Body of pancreas (tissue), 4 donors: ENCODE results near the gene NR2C2. TPM values are rescaled to one million over a fixed set of nuclear protein-coding genes. Genes with fewer than 3 reads are reported as not detected.

ENCODE experiments used
- ATAC-seq: fragments of 150-250 bp; one replicate; pipeline ENCODE4 v1.9.1; 2016
- DNase-seq, 4 donors: peaks; one replicate each; pipeline ENCODE4 v3.0.0-alpha.2; 2019
- H3K27ac ChIP-seq, 4 donors: fragments of 200-600 bp; sonication (generic); 1 replicate in 3 of 4; 2 replicates in 1 of 4; pipeline versions ENCODE4 v1.5.1 to v1.6.1; 2016 to 2019; ENCODE audit warnings: mild to moderate bottlenecking in 1 of 4, mixed read lengths in 1 of 4, moderate library complexity in 1 of 4
- H3K27me3 ChIP-seq, 2 donors: fragments of 200-600 bp; sonication (generic); one replicate each; pipeline ENCODE4 v1.6.0; 2016; ENCODE audit warnings: mild to moderate bottlenecking in 1 of 2
- H3K36me3 ChIP-seq, 2 donors: fragments of 200-600 bp; sonication (generic); replicated peaks in 1 of 2; 2 replicates each; pipeline ENCODE4 v1.5.1; 2016; ENCODE audit warnings: low read depth in 2 of 2; ENCODE audit not compliant: insufficient read depth in 1 of 2
- H3K4me1 ChIP-seq: fragments of 200-600 bp; sonication (generic); one replicate; pipeline ENCODE4 v1.6.0; 2016
- H3K4me3 ChIP-seq, 2 donors: fragments of 200-600 bp; sonication (generic); 1 replicate in 1 of 2; 2 replicates in 1 of 2; pipeline ENCODE4 v1.5.1; 2016 to 2019
- H3K9me3 ChIP-seq, 3 donors: fragments of 200-600 bp; sonication (generic); 1 replicate in 2 of 3; 2 replicates in 1 of 3; pipeline ENCODE4 v1.5.1; 2016
- POLR2A ChIP-seq, 3 donors: fragments of 450-650 bp; IDR thresholded peaks; one replicate each; pipeline ENCODE4 v1.6.1; 2016; ENCODE audit warnings: antibody characterized with exemption in 3 of 3, mild to moderate bottlenecking in 2 of 3
- WGBS, 2 donors: methylation state at CpG; one replicate each; pipeline ENCODE4 v1.1.5; 2017; 5-methylcytosine and 5-hydroxymethylcytosine counted together
- intact Hi-C: fragments of 100-400 bp; cut with DNase I; formaldehyde crosslinking; loops from one replicate; pipeline ENCODE4 v1.15.1; 2023
- total RNA-seq, 2 donors: library from RNA; depleted of rRNA; stranded (reverse); fragments of >200 nt; gene quantifications; one replicate each; pipeline ENCODE4 v1.1.0, GENCODE V29; 2016
- TF ChIP-seq, protein P1 (sequence below), 7 experiments: fragments of 450-650 bp in 4 of 7; fragments of 200-600 bp in 3 of 7; sonication (generic) in 3 of 7; IDR thresholded peaks; one replicate each; pipeline ENCODE4 v1.5.1; 2016 to 2019; ENCODE audit warnings: antibody characterized with exemption in 7 of 7

NR2C2 gene
- total RNA-seq, 2 donors from 2014 or later, result 16.9 to 22.1 TPM

DNA sequence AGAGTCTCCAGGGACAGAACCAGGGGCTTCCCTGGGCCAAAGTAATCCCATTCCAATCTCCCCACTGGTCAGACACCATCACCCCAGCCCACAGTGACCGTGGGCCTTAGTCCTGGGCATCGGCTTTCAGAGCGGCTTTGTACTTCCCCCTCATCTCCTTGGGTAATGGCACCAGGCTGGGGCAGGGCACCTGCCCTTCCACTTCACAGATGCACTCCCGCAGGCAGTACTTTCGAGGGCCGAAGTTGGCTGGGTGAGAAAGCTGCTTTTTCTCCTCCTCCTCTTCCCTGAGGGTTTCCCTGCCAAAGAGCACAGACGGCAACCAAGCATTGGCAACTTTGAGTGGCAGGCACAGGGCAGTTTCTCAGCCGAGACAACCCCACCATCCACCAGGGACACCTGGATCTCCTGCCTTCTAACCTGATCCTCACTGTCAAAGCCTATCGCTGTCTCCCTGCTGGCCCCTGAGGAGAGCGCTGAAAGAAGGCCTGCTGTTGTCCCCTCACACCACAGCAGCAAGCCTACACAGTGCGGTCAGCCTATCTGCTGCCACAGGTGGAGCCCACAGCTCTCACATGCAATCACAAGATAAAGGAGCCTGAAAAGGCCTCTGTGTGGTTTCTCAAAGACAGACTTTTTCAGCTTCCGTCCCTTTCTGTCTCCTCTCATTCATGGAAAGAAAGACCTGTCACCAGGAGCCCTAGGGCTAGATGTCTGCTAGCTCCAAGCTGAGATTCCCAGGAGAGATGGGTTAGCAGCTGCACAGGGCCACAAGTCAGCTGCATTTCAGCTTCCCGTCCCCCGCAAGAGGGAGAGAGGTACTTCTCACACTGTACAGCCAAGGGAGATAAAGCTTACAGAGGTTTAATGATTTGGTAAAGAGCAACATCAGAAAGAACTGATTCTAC, 105.2 kb downstream of the NR2C2 start:
- WGBS, 2 donors, result 91 to 95% methylated on average over 11 to 14 of the region's 14 CpGs
- ATAC-seq (no peak), DNase-seq (no peak)
- Histone ChIP-seq H3K4me1 (peaks cover 9% of the 10 kb centered on the region), H3K36me3 (peaks cover 0 to 21% of the 10 kb centered on the region in 2 donors), H3K4me3 (no peak overlapping the region), H3K9me3 (no peaks in the 10 kb centered on the region), H3K27ac (no peak overlapping the region), H3K27me3 (no peaks in the 10 kb centered on the region)
- intact Hi-C loops, result no loop called here
- no peak for TF ChIP-seq POLR2A (IDR thresholded peaks at IDR 0.05)
- TF ChIP-seq, protein P1, sequence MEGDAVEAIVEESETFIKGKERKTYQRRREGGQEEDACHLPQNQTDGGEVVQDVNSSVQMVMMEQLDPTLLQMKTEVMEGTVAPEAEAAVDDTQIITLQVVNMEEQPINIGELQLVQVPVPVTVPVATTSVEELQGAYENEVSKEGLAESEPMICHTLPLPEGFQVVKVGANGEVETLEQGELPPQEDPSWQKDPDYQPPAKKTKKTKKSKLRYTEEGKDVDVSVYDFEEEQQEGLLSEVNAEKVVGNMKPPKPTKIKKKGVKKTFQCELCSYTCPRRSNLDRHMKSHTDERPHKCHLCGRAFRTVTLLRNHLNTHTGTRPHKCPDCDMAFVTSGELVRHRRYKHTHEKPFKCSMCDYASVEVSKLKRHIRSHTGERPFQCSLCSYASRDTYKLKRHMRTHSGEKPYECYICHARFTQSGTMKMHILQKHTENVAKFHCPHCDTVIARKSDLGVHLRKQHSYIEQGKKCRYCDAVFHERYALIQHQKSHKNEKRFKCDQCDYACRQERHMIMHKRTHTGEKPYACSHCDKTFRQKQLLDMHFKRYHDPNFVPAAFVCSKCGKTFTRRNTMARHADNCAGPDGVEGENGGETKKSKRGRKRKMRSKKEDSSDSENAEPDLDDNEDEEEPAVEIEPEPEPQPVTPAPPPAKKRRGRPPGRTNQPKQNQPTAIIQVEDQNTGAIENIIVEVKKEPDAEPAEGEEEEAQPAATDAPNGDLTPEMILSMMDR (IDR thresholded peaks at IDR 0.05), result no peak

DNA sequence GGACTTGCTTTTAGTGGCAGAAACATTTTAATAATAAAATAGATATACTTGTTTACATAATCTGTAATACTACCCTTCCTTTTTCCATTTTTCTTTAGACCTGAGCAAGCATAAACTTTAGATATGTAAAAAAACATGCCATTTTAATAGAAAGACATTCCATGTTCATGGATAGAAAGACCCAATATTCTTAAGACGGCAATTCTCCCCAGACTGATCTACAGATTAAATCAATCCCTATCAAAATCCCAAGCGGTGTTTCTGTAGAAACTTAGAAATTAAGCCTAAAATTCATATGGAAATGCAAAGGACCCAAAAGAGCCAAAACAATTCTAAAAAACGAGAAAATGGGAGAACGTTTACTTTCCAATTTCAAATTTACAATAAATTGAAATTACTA, 106.2 kb downstream of the NR2C2 start:
- peaks cover 9% of the 10 kb centered on the region for H3K4me1 ChIP-seq
- H3K9me3 ChIP-seq, result no peaks in the 10 kb centered on the region
- no peak for DNase-seq
- H3K27ac ChIP-seq, result no peak overlapping the region
- TF ChIP-seq, protein P1 (IDR thresholded peaks at IDR 0.05), result no peak
- no peak for TF ChIP-seq POLR2A (IDR thresholded peaks at IDR 0.05)
- peaks cover 0 to 16% of the 10 kb centered on the region in 2 donors for H3K36me3 ChIP-seq
- no peak for ATAC-seq
- intact Hi-C loops, result no loop called here
- no peak overlapping the region for H3K4me3 ChIP-seq
- H3K27me3 ChIP-seq, result no peaks in the 10 kb centered on the region
- 93 to 95% methylated on average over 4 of the region's 4 CpGs for WGBS, 2 donors

DNA sequence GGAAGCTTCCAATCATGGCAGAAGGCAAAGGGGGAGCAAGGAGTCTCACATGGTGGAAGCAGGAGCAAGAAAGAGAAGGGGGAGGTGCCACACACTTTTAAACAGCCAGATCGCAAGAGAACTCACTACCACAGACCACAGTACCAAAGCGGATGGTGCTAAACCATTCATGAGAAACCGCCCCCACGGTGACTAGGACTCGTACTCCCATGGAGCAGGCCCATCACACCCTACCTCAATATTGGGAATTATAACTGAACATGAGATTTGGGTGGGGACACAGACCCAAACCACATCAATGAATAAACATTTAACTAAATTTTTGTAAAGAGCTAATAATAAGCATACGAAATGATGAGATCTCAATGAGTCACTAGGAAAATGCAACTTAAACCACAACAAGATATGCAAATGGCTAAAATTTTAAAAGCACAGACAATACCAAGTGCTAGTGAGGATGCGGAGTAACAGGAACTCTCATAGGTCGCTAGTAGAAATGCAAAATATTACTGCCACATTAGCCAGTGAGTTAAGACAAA, 107.7 kb downstream of the NR2C2 start:
- Histone ChIP-seq H3K36me3 (peaks cover 0 to 13% of the 10 kb centered on the region in 2 donors), H3K27ac (no peak overlapping the region), H3K9me3 (no peaks in the 10 kb centered on the region), H3K27me3 (no peaks in the 10 kb centered on the region), H3K4me3 (no peak overlapping the region), H3K4me1 (peaks cover 5% of the 10 kb centered on the region)
- intact Hi-C loops, result no loop called here
- DNase-seq (no peak), ATAC-seq (no peak)
- 90 to 91% methylated on average over 8 of the region's 8 CpGs for WGBS, 2 donors
- TF ChIP-seq POLR2A (IDR thresholded peaks at IDR 0.05), result no peak
- TF ChIP-seq, protein P1 (IDR thresholded peaks at IDR 0.05), result no peak

DNA sequence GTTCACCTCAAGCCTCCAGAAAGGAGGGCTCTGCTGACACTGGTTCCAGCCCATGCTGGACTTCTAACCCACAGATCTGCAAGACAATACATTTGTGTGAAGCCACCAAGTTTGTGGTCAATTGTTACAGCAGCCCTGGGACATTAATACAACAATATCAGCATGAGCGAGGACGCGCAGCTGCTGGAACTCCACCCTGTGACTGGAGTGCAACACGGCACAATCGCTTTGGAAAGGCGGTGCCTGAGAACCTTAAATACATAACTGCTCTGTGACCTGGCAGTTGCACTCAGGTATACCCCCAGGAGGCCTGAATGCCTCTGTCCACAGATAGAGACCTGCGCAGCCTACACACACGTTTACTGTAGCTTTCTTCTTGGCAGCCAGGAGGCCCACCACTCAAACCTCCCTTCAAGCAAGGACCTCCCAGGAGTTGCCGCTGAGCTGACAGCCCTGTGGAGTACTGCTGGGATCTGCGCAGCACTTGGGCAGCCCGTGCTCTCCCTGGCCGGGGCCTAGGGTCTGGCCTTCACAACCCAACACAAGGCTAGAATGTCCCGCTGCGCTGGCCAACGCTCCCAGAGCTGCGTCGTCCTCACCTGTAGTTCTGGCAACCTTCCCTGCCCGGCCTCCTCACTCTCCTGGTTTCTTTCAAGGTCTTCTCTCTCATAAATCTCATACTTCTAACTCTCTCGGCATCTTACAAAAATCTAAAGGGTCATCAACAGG, 109.5 kb downstream of the NR2C2 start:
- Histone ChIP-seq H3K4me1 (no peaks in the 10 kb centered on the region), H3K27me3 (no peaks in the 10 kb centered on the region), H3K4me3 (no peak overlapping the region), H3K9me3 (no peaks in the 10 kb centered on the region), H3K27ac (no peak overlapping the region), H3K36me3 (peaks cover 0 to 11% of the 10 kb centered on the region in 2 donors)
- ATAC-seq (no peak), DNase-seq (peak in 1 of 4 donors; percentile 45)
- TF ChIP-seq, protein P1 (IDR thresholded peaks at IDR 0.05), result no peak
- TF ChIP-seq POLR2A (IDR thresholded peaks at IDR 0.05), result no peak
- intact Hi-C loops, result no loop called here
- 77 to 84% methylated on average over 16 to 19 of the region's 19 CpGs for WGBS, 2 donors
